ENCODE data around the gene SH2D3C. TPM values are rescaled to one million over a fixed set of nuclear protein-coding genes. Genes with fewer than 3 reads are reported as not detected.

Gene SH2D3C
- total and polyA plus RNA-seq, 10 of the 15 experiments (the other 5 are each of a cell fraction or from before 2014, with no cell fraction given): 1.2 to 23.5 (median 16.2) TPM

DNA sequence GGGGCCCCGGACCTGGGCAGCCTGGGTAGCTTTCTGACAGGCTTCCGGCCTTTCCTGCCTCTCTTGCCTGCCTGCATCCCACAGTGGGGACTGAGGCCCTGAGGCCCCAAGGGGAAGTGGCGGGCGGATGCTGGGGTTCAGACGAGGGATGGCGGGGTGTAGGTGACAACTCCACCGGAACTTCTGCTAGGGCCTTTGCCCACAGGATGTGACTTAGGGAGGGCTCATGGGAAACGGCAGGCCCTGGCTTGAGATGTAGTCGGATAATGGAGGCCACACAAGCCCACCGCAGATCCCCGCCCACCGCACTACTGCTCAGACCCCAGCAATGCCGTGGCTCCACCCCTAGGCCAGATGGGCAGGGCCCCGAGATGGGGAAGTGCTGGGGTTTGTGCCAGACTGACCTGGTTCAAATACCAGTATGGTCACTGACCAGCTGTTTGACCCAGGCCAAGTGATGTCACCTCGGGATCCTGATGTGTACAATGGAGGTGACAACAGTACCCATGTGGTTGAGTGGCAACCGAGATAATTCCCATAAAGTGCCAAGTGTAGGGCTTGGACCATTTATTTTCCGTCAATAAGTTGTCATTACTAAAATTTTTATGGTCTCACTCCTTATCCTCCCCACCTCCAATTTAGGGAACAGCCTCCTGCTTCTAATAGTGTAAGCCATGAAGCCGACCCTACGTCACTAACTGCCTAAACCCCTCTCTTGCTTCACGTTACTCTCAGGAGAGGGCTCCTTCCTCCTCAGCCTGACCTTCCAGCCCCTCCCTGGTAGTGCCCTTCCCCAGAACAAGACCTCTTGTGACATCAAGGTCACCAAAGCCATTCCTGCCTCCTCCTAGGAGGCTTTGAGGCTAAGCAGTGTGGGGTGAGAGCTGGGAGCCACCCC lies 4.9 kb upstream of the SH2D3C start (continued):
- TF ChIP-seq TCF12 (IDR thresholded peaks at IDR 0.05; ENCODE audit: low read depth, low read length) (0 out of 2 replicates have a peak, but pooled peaks have one; percentile 10), SREBF2 (IDR thresholded peaks at IDR 0.05; ENCODE audit: low read length) (no peak), GABPA (IDR thresholded peaks at IDR 0.05; ENCODE audit: low read depth) (no peak), ASH2L (IDR thresholded peaks at IDR 0.05; ENCODE audit: borderline replicate concordance, low read depth) (no peak), TCF7 (IDR thresholded peaks at IDR 0.05; ENCODE audit: borderline replicate concordance) (no peak), NRF1 (conservative IDR thresholded peaks at IDR 0.05; ENCODE audit: low read depth, low read length) (no peak), YY1 (IDR thresholded peaks at IDR 0.05; ENCODE audit: low read depth, low read length) (peak; percentile 68; the same call in 1 of the 2 replicates), RELA (IDR thresholded peaks at IDR 0.05; ENCODE audit: borderline replicate concordance, partially characterized antibody) (no peak), SMAD5 (IDR thresholded peaks at IDR 0.05; ENCODE audit: low read depth) (no peak), CREM (IDR thresholded peaks at IDR 0.05; ENCODE audit: low read depth) (no peak), CHD4 (IDR thresholded peaks at IDR 0.05) (no peak), NR2C2 (IDR thresholded peaks at IDR 0.05; ENCODE audit: borderline replicate concordance, control insufficient read depth, insufficient read length, low read depth) (no peak), EZH2 (IDR thresholded peaks at IDR 0.05; ENCODE audit: borderline replicate concordance, control insufficient read depth, low read depth, low read length) (no peak)
- TF ChIP-seq, protein P1, sequence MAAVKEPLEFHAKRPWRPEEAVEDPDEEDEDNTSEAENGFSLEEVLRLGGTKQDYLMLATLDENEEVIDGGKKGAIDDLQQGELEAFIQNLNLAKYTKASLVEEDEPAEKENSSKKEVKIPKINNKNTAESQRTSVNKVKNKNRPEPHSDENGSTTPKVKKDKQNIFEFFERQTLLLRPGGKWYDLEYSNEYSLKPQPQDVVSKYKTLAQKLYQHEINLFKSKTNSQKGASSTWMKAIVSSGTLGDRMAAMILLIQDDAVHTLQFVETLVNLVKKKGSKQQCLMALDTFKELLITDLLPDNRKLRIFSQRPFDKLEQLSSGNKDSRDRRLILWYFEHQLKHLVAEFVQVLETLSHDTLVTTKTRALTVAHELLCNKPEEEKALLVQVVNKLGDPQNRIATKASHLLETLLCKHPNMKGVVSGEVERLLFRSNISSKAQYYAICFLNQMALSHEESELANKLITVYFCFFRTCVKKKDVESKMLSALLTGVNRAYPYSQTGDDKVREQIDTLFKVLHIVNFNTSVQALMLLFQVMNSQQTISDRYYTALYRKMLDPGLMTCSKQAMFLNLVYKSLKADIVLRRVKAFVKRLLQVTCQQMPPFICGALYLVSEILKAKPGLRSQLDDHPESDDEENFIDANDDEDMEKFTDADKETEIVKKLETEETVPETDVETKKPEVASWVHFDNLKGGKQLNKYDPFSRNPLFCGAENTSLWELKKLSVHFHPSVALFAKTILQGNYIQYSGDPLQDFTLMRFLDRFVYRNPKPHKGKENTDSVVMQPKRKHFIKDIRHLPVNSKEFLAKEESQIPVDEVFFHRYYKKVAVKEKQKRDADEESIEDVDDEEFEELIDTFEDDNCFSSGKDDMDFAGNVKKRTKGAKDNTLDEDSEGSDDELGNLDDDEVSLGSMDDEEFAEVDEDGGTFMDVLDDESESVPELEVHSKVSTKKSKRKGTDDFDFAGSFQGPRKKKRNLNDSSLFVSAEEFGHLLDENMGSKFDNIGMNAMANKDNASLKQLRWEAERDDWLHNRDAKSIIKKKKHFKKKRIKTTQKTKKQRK (IDR thresholded peaks at IDR 0.05; ENCODE audit: low read depth, low read length): no peak
- TF ChIP-seq, protein P2, sequence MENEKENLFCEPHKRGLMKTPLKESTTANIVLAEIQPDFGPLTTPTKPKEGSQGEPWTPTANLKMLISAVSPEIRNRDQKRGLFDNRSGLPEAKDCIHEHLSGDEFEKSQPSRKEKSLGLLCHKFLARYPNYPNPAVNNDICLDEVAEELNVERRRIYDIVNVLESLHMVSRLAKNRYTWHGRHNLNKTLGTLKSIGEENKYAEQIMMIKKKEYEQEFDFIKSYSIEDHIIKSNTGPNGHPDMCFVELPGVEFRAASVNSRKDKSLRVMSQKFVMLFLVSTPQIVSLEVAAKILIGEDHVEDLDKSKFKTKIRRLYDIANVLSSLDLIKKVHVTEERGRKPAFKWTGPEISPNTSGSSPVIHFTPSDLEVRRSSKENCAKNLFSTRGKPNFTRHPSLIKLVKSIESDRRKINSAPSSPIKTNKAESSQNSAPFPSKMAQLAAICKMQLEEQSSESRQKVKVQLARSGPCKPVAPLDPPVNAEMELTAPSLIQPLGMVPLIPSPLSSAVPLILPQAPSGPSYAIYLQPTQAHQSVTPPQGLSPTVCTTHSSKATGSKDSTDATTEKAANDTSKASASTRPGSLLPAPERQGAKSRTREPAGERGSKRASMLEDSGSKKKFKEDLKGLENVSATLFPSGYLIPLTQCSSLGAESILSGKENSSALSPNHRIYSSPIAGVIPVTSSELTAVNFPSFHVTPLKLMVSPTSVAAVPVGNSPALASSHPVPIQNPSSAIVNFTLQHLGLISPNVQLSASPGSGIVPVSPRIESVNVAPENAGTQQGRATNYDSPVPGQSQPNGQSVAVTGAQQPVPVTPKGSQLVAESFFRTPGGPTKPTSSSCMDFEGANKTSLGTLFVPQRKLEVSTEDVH (IDR thresholded peaks at IDR 0.05; ENCODE audit: low read depth, partially characterized antibody): no peak
- TF ChIP-seq, protein P3, sequence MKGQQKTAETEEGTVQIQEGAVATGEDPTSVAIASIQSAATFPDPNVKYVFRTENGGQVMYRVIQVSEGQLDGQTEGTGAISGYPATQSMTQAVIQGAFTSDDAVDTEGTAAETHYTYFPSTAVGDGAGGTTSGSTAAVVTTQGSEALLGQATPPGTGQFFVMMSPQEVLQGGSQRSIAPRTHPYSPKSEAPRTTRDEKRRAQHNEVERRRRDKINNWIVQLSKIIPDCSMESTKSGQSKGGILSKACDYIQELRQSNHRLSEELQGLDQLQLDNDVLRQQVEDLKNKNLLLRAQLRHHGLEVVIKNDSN (IDR thresholded peaks at IDR 0.05; ENCODE audit: borderline replicate concordance, extremely low read length, insufficient read depth, low read depth, low read length): no peak
- TF ChIP-seq, protein P4, sequence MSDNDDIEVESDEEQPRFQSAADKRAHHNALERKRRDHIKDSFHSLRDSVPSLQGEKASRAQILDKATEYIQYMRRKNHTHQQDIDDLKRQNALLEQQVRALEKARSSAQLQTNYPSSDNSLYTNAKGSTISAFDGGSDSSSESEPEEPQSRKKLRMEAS (IDR thresholded peaks at IDR 0.05; ENCODE audit: low read depth, low read length): 0 out of 2 replicates have a peak, but pooled peaks have one; percentile 44
- TF ChIP-seq, protein P5, sequence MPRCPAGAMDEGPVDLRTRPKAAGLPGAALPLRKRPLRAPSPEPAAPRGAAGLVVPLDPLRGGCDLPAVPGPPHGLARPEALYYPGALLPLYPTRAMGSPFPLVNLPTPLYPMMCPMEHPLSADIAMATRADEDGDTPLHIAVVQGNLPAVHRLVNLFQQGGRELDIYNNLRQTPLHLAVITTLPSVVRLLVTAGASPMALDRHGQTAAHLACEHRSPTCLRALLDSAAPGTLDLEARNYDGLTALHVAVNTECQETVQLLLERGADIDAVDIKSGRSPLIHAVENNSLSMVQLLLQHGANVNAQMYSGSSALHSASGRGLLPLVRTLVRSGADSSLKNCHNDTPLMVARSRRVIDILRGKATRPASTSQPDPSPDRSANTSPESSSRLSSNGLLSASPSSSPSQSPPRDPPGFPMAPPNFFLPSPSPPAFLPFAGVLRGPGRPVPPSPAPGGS (IDR thresholded peaks at IDR 0.05; ENCODE audit: borderline replicate concordance, insufficient read depth, low read depth, low read length, poor library complexity, severe bottlenecking): no peak
- TF ChIP-seq, protein P6, sequence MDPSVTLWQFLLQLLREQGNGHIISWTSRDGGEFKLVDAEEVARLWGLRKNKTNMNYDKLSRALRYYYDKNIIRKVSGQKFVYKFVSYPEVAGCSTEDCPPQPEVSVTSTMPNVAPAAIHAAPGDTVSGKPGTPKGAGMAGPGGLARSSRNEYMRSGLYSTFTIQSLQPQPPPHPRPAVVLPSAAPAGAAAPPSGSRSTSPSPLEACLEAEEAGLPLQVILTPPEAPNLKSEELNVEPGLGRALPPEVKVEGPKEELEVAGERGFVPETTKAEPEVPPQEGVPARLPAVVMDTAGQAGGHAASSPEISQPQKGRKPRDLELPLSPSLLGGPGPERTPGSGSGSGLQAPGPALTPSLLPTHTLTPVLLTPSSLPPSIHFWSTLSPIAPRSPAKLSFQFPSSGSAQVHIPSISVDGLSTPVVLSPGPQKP (IDR thresholded peaks at IDR 0.05; ENCODE audit: low read depth, low read length): no peak

All from GM12878 (cell line).